GM12891 (cell line): ENCODE measurements around the gene TNS1.

Source experiments
- PAX5 ChIP-seq: IDR thresholded peaks from 2 replicates; pipeline ENCODE4 v1.6.1; 2011; ENCODE audit warnings: low read length, moderate library complexity, mild to moderate bottlenecking; ENCODE audit not compliant: insufficient read depth, severe bottlenecking
- POLR2A ChIP-seq: IDR thresholded peaks from 2 replicates; pipeline ENCODE4 v1.6.1; 2011; ENCODE audit warnings: low read depth, low read length, control low read depth
- POLR2AphosphoS5 ChIP-seq: IDR thresholded peaks from 2 replicates; pipeline ENCODE4 v1.6.1; 2011; ENCODE audit warnings: low read depth, low read length, control low read depth
- POU2F2 ChIP-seq: IDR thresholded peaks from 2 replicates; pipeline ENCODE4 v1.6.1; 2011; ENCODE audit warnings: low read depth, mild to moderate bottlenecking, control low read depth, low read length, moderate library complexity
- SPI1 ChIP-seq: IDR thresholded peaks from 2 replicates; pipeline ENCODE4 v1.6.1; 2011; ENCODE audit warnings: low read depth, low read length, control low read depth
- TAF1 ChIP-seq: IDR thresholded peaks from 2 replicates; pipeline ENCODE4 v1.6.1; 2011; ENCODE audit warnings: low read depth, low read length, control low read depth

DNA sequence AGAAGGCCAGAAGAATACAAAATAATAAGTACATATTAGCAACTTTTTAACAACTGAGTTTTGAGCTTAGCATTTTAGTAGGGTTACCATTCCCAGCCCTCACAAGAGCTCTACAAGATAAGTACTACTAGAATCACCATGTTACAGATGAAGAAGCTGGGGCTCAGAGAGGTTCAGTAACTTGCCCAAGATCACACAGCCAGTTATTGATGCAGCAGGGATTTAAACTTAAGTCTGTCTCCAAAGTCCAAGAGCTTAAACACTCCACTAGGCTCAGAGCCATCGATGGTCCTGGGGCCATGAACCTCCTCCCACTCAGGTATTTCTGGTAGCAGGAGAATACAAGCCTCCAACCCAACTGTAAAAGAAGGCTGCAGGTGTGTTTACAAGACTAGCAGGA lies 30.8 kb downstream of the TNS1 start:
- TF ChIP-seq POLR2A (no peak), SPI1 (no peak), POLR2AphosphoS5 (no peak), TAF1 (no peak), PAX5 (no peak), POU2F2 (no peak)
